Stimulated activated CD4-positive, alpha-beta T cell treated with anti-CD3 and anti-CD28 coated beads, Interleukin-15, amount 100 ng/mL, for 24 hours (primary cell): ENCODE data around the gene CPNE6.
A peak's percentile ranks its signal among the peaks of the same experiment; 100 is the strongest.
"Not testable (repeated sequence)": the region's sequence is repeated elsewhere in the genome, so short reads cannot be mapped to it uniquely, and the experiment has no call there.

Experiments used
- DNase-seq: peaks from one replicate; pipeline ENCODE4 v3.0.0-alpha.2; 2020

CPNE6 gene

DNA sequence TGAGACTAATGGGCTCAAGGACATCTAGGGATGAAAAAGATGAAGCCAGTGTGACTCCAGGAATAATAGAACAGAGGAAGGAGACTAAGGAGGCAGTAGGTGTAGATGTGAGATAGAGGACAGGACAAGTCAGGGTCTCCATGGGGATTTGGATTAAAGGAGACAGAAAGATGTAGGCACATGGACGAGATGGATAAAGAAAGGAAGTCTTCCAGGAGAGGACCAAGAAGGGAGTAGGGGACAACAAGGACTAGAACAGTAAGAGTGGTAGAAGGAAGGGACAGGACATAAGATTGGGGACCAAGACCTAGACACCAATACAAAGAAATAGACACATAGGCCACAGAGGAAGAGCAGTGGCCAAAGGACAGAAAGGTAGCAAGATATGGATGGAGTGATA, 15.6 kb downstream of the CPNE6 start:
- DNase-seq, result no peak

DNA sequence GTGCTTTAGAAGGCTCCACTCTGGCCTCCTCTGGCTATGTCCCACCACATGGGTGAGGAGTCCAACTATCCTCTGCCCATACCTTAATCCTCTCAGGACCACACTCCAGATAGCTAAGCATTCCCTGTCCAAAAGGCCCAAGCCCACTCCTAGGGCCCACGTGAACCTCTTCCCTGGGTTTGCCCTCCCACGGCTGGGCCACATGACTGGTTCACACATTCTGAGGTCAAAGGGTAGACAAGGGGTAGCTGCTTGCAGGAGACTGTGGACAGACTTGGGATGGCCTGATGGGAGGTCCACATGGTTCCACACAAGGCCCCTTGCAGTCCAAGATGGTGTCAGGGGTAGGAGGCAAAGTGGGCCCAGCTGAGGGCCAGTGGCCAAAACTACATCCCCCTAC, 16.7 kb downstream of the CPNE6 start:
- DNase-seq, result no peak

DNA sequence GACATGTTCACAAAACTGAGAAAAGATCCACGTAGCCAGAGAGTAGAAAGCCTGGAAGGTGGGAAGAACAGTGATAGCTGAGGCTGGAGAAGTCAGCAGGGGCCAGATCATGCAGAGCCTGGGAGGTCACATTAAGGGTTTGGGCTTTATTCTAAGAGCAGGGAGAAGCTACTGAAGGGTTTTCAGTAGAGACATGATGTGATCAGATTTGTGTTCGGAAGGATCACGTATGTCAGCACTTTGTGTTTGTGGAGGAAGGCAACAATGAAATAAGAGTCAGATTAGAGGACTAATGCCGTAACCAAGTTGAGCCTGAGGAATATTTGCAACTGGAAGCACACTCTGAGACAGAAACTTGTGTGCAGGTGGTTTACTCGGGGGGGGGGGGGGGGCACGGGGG, 18.5 kb downstream of the CPNE6 start:
- no peak for DNase-seq

DNA sequence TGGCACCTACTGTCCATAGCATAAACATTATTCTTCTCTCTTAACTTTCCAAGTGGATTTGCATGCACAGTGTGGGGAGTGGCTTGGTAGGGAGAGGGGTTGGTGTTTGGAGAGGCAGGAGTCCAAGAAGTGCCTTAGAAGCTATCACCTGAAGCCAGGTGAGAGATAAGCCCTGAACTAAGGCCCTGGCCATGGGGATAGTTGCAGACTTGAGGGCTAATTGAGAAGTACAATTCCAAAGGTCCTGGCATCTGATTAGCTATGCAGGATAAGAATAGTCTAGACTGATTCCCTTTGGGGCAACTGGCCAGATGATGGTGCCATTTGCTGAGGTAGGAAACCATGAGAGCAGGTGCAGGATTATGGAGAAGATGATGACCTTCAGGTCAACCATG, 20.7 kb downstream of the CPNE6 start:
- no peak for DNase-seq

DNA sequence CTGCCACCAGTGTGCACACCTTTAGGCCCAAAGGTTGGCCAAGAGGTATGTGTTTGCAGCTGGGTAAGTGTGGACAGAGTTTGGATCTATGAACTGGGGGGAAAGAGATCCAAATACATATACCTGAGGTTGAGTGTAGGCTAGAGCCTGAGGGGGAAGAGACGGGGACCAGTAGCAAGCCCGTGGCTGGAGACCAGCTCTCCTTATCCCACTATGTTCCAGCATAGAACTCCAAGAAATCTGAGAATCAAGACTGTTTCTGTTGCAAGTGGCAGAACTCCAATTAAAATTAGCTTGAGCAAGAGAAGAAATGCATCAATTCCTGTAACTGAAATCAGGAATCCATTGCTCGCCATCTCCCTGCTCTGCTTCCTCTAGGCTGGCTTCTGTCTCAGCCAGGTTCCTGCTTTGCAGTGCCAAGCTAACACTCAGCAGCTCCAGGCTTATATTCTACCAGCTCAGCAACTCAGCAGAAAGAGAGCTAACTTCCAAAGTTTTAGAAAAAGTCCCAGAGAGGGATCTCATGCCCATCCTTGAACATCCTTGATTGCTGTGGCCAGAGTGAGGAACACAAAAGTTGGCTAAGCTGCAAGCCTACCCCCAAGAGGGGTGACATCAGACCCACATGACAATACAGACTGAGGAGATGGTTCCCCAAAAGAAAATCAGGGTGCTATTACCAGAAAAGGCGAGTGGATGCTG, 21.3 kb downstream of the CPNE6 start:
- DNase-seq, result no peak

DNA sequence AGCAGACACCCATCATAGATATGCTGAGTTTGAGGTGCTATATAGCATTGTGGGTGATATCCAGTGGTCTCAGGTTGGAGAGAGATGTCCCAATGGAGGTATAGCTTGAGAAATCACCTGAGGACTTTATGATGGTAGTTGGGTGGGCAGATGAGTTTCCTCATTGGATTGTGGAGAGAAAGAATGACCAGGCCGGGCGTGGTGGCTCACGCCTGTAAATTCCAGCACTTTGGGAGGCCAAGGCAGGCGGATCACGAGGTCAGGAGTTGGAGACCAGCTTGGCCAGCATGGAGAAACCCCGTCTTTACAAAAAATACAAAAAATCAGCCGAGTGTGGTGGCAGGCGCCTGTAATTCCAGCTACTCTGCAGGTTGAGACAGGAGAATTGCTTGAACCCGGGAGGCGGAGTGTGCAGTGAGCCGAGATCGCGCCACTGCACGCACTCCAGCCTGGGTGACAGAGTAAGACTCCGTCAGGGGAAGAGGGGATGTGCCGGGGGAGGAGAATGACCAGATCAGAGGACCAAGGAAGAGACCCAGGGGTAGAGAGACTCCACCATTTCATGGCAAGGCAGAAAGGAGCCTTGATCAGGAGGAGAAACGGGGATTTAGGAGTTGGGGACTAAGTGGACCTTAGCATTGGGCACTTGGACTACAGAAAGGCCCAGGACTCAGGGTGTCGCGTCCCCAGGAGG, 22.0 kb downstream of the CPNE6 start:
- no peak for DNase-seq

DNA sequence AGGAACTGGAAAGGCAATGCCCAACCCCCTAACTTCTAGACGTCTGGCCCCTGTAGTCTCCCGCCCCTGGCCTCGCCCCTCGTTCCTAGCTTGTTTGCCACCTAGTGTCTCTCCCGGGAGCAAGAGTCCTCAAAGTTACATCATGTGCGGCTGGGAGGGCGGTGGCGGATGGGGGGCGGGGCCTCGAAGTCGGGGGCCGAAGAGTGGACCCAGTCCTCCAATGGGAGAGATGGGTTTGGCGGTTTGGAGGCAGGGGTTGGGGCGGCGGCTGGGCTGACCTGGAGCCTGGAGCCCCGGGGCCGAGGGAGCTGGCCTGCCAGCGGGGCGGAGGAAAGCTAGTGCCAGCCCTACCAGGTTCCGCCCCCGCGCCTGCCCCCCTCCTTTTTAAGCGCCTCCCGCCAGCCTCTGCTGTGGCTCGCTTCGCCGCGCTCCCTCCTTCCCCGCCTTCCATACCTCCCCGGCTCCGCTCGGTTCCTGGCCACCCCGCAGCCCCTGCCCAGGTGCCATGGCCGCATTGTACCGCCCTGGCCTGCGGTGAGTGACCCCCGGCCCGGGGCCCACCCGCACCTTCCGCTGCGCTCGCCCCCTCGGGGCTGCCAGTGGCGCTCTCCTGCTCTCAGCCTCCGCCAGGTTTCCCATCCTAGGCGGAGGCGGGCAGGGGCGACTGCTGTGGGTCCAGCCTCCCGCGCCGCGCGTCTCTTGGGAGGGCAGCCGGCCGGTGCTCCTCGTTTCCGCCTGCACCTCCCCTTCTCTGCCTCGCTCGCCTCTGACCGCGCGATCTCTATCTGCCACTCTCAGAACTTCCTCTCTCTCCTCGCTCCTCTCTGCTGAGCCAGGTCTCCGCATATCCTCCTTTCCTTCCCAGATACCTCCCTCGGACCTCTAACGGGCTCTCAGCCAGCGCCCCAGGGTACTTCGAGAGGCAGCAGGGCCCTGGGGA, 22.8 kb downstream of the CPNE6 start, which contains the start of gene PCK2:
PCK2 (plus strand) TSS at position 411 of the 940 bp plus-strand sequence; CDS start at position 506, 95 bp downstream.
- DNase-seq, result peak; percentile 96

DNA sequence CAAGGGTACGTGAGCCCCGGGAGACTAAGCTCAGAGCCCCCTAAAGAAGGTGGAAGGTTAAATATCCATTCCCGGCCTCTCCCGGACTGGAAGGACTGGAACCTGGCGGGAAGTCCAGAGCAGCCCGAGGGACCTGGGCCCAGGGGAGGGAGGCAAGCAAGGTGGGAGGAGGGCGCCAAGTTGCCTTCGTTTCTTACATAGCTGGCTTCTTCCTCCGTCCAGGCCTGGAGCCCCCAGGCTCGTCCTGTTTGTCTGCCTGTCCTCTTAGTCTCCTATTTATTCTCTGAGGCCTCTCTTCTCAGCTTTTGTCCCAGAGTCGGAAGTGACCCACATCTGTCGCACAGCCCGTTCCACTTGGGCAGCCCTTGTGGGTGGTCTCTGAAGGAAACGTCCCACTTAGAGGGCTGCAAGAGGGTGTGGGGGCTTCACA, 23.5 kb downstream of the CPNE6 start:
- DNase-seq, result peak; percentile 14

DNA sequence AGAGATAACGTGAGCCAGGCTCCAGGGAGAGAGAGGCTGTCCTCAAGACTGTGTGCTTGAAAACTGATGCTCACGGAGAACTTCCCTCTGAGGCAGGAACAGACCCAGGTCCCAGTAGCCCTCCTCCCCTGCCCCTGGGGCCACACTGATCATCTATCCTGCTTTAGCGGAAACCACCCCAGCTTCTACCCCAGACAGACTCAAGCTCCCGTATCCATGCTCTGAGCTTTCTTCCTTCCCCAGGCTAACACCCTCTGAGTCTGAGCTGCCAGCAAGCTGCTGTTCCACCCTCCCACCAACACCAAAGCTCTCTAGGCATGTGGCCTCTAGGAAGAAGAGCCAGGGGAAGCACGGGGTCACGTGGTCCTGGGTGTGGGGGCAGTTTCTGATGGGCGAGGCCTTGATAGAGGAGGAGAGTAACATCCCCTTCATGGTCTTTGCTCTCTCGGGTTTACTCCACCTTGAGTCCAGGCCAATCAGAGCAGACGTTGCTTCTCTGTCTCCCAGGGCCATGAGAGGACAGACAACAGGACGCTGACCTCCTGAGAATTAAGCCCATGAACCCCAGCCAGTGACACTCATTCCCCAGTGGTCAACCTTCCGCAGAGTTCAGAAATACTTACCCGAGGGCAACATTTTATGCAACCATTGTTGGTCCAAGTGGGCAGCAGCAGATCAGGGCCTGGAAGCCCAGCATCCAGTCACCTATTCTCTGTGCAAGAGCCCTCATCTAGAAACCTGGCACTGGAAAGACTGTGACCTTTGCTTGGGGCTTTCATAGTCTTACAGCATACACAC, 24.1 kb downstream of the CPNE6 start:
- peak; percentile 81 for DNase-seq

DNA sequence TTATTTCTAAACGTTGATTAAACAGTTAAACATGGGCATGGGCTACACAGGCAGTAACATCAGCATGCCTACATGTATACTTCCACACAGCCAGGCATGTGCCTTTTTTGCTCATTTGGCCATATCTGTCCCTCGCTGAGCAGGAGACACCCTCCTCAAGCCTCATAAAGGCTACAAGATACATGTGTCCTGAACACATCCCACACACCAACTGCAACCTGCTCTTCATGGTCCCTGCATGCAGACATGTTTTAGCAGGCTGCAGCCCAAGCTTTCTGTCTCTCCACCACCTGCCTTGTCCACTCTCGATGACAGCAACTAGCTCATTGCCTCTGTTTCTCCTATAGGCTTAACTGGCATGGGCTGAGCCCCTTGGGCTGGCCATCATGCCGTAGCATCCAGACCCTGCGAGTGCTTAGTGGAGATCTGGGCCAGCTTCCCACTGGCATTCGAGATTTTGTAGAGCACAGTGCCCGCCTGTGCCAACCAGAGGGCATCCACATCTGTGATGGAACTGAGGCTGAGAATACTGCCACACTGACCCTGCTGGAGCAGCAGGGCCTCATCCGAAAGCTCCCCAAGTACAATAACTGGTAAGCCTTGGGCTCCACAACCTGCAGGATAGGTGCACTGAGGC, 25.3 kb downstream of the CPNE6 start:
- DNase-seq, result no peak

DNA sequence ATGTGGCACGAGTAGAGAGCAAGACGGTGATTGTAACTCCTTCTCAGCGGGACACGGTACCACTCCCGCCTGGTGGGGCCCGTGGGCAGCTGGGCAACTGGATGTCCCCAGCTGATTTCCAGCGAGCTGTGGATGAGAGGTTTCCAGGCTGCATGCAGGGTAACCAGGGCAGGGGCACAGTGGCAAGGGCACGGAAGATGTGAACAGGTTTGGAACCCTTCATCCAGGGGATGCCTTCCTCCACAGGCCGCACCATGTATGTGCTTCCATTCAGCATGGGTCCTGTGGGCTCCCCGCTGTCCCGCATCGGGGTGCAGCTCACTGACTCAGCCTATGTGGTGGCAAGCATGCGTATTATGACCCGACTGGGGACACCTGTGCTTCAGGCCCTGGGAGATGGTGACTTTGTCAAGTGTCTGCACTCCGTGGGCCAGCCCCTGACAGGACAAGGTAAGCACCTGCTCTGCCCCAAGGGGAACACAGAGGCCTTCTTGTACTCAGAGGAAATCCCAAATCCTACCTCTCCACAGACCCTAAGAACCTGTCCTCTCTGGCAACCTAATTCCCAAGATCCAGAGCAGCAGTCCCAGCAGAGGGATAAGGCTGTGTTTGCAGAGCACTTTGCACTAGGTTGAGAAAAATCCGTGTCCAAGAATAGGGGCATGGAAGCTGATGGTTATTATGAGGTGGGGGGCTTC, 27.0 kb downstream of the CPNE6 start:
- no peak for DNase-seq

DNA sequence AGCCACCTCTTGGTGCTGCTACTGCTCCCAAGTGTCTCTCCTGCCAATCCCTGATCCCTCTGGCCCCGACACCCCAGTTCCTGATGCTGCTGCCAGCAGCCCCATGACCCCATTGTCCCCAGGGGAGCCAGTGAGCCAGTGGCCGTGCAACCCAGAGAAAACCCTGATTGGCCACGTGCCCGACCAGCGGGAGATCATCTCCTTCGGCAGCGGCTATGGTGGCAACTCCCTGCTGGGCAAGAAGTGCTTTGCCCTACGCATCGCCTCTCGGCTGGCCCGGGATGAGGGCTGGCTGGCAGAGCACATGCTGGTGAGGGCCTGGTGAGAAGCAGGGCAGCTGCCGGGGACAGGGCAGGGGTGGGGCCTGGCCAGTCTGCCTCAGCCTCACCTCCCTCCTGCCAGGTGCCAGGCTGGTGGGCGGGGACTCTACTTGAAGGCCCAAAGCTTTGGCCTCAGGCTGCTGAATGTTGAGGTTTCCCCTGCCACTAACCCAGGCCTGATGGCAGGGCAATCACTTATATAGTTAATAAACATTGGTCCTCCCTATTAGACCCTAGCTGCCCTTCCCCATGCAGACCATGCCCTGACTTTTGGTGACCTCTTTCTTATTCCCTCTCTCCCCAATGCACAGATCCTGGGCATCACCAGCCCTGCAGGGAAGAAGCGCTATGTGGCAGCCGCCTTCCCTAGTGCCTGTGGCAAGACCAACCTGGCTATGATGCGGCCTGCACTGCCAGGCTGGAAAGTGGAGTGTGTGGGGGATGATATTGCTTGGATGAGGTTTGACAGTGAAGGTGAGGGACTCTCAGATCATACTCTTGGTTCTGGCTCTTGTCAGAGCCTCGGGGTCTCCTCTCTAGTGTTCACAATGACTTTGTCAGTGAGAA, 27.8 kb downstream of the CPNE6 start:
- no peak for DNase-seq

DNA sequence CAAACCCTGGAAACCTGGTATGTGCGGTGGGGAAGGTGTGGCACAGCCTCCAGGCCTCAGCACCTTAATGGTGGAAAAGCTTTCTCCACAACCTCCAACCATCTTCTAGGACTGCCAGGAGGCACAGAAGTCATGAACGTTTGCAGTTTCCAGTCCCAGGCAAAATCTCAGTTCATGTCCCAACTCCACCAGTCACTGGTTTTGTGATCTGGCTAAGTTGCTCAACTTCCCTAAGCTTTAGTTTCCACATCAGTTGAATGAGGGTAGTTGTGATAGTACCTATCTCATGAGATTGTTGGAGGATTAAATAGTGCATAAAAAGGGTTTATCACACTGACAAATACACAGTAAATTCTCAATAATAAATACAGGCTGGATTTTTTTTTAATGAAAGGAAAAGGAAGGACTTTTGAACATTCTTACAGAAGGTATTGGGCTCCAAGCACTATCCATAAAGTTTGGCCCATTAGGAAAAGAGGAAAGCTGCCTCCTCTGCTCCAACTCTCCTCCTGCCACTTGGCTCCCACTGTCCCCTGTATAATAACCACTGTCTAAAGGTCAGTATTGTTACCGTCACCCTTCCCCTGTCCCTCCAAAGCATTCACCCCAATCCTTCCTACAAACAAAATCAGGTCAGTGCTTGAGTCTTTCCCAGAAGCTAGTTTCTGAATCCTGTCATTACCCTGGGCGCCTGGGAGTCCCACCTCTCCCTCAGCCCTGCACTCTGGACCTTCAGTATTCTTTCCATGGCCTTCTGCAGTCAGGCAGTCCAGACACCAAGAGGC, 29.0 kb downstream of the CPNE6 start:
- DNase-seq, result no peak

DNA sequence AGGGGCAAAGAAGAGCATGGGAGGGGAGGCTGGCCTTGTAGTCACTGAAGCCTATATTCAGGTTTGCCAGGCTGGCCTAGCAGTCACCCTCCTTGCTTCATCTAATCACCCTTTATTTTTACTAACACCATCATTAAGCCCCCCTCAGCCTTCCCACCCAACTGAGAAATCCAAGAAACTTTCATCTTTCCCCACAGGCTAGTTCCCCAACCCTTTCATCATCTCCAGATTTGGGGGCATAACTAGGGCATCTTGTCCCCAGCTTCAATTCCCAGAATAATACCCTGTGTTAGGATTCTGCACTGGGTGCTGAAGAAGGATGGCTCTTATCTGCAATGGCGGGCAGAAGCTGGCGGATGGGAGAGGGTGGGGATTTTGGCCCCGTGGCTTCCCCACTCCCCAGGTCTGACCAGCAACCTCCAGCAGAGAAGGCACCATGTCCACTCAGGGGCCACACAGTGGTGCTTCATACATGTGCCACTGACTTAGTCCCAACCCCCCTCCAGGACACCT, 29.7 kb downstream of the CPNE6 start:
- DNase-seq, result no peak

DNA sequence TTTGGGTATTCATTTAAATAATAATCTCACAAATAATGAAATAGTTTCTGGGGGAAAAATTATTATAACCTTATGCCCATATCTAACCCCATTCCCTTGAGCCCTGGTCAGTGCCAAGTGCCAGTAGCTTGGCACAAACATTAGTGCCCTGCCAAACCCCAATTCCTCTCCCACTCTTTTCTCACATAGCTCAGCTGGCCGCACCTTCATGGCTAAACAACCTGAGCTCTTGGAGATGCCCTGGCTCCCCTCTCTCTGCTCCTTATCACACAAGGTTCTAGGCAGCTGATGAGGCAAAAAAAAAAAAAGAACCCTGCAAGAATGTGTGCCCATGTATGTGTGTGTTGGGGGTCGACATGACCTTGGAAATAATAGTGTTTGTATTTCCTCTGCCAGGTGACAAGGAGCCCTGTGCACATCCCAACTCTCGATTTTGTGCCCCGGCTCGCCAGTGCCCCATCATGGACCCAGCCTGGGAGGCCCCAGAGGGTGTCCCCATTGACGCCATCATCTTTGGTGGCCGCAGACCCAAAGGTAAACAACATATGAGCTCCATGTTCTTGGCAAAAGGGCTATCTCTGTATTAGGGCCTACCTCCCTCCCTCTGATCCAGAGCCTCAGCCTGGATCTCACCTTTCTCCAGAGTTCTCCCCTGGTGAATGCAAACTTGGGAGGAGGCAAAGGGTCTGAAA, 31.1 kb downstream of the CPNE6 start:
- DNase-seq, result no peak

DNA sequence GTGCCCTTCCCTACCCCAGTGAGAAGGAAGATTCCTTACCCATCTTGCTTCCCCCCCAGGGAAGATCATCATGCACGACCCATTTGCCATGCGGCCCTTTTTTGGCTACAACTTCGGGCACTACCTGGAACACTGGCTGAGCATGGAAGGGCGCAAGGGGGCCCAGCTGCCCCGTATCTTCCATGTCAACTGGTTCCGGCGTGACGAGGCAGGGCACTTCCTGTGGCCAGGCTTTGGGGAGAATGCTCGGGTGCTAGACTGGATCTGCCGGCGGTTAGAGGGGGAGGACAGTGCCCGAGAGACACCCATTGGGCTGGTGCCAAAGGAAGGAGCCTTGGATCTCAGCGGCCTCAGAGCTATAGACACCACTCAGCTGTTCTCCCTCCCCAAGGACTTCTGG, 32.1 kb downstream of the CPNE6 start:
- DNase-seq, result no peak

DNA sequence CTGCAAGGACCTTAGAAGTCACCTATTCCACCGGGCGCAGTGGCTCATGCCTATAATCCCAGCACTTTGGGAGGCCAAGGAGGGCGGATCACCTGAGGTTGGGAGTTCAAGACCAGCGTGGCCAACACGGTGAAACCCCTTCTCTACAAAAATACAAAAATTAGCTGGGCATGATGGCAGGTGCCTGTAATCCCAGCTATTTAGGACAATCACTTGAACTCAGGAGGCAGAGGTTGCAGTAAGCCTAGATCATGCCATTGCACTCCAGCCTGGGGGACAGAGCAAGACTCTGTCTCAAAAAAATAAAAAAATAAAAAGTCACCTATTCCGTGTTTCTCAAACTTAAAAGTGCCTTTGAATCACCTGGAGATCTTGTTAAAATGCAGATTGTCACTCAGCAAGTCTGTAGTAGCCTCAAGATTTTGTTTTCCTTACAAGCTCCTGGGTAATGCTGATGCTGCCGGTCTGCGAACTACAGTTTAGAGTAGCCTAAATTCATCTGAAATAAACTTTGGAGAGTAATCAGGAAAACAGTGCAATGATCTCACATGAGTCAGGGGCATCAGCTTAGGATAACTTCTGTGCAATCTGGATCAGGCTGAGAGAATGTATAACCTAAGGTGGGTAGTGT, 34.4 kb downstream of the CPNE6 start:
- not testable (repeated sequence) for DNase-seq

DNA sequence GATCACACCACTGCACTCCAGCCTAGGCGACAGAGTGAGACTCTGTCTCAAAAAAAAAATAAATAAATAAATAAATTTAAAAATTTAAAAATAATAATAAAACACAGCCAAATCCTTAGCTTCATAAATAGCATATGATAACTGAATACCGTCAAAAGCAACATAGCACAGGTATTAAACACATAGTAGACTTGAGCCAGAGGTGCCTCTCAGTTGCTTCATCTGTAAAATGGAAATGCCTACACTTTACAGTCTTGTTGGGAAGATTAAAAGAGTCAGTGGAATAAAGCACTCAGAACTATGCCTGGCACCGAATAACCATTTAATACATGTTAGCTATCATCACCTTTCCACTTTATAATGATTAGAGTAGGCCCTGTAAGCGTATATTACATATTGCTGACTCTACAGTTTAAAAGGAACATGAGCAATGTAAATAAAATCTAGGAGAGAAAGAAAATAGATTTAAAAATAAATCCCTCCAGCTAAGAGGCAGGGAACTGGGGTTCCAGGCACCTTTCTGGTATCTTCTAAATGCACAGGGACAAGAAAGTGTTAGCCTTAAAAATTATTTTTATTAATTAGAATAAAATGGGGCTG, 35.4 kb downstream of the CPNE6 start:
- no peak for DNase-seq
